Measurements from ENCODE around the gene PTPRC.

The PTPRC gene

DNA sequence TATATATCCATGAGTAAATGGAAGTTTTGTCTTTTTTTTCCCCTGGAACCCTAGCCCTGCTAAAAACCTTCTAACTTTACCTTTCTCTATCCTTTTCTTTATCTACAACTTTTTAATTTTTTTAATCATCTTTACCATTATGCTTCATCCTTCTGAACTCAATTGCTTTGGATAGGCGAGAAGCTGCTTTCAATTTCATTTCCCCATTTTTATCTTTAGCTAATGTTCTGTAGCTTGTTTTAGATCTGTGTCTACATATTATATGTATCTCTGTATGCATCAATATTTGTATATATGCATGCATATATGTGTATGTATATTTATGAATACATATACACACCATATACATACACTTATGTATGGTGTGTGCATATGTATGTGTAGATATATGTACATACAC is 57.4 kb downstream of the PTPRC start:
- no peak for DNase-seq (ENCODE audit: extremely low spot score)
- CTCF ChIA-PET, result no interaction called here
- no peak for TF ChIP-seq L3MBTL2 (conservative IDR thresholded peaks at IDR 0.05)
- no peak for TF ChIP-seq CTBP1 (IDR thresholded peaks at IDR 0.05; ENCODE audit: borderline replicate concordance)
- TF ChIP-seq FOXM1 (IDR thresholded peaks at IDR 0.05; ENCODE audit: borderline replicate concordance), result no peak
- TF ChIP-seq FOXA1 (IDR thresholded peaks at IDR 0.05), result no peak
- TF ChIP-seq SUZ12 (IDR thresholded peaks at IDR 0.05), result no peak
- TF ChIP-seq HDGF (IDR thresholded peaks at IDR 0.05; ENCODE audit: borderline replicate concordance), result no peak
- TF ChIP-seq, protein P1, sequence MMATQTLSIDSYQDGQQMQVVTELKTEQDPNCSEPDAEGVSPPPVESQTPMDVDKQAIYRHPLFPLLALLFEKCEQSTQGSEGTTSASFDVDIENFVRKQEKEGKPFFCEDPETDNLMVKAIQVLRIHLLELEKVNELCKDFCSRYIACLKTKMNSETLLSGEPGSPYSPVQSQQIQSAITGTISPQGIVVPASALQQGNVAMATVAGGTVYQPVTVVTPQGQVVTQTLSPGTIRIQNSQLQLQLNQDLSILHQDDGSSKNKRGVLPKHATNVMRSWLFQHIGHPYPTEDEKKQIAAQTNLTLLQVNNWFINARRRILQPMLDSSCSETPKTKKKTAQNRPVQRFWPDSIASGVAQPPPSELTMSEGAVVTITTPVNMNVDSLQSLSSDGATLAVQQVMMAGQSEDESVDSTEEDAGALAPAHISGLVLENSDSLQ (IDR thresholded peaks at IDR 0.05), result no peak
- no peak for TF ChIP-seq ZNF384 (IDR thresholded peaks at IDR 0.05)
- TF ChIP-seq ARNT (IDR thresholded peaks at IDR 0.05), result no peak
- TF ChIP-seq FOXK2 (IDR thresholded peaks at IDR 0.05), result no peak
- no peak for TF ChIP-seq BHLHE40 (IDR thresholded peaks at IDR 0.05; ENCODE audit: borderline replicate concordance)
- TF ChIP-seq NFRKB (IDR thresholded peaks at IDR 0.05), result no peak
- no peak for TF ChIP-seq SP1 (IDR thresholded peaks at IDR 0.05)
- TF ChIP-seq LEF1 (IDR thresholded peaks at IDR 0.05; ENCODE audit: borderline replicate concordance), result no peak
- no peak for TF ChIP-seq TARDBP (IDR thresholded peaks at IDR 0.05)
- POLR2A ChIA-PET, result no interaction called here

DNA sequence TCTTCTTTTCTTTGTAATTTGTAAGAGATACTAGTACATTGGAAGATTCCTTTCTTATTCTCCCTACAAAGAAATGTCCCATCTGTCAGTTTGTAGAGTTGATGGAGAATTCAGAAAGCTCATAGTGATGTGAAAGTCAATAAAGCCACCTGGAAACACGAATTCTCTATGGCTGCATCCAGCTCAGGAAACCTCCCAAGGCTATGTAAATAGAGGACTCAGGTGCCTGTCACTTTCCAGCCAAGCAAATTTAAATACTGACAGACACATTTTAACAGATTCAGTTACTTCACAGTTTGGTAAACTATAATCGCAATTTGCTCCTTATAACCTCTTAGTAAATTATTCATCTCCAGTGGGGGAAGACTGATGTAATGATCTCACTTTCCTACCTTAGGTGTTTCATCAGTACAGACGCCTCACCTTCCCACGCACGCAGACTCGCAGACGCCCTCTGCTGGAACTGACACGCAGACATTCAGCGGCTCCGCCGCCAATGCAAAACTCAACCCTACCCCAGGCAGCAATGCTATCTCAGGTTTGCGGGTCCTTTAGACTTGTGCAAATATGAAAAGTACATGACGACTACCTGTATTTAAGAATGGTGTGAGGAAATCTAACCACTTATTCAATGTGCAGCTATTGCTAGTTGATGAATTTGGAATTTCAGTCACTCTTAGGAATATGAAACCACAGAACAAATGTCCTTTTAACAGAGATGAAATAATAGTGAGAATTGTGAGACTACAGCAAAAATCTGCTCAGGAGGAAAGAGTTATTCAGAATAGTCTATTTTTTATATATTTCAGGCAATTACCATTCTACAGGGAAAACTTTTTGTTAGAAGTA is 60.6 kb downstream of the PTPRC start:
- POLR2A ChIA-PET, result no interaction called here
- CTCF ChIA-PET, result interaction anchor here (0.8 kb wide), 1 partner anchor 1371 kb away, joined by 3 read pairs; no protein-coding TSS in a partner anchor
- DNase-seq (ENCODE audit: extremely low spot score), result peak; percentile 77
- TF ChIP-seq L3MBTL2 (conservative IDR thresholded peaks at IDR 0.05) (no peak), LEF1 (IDR thresholded peaks at IDR 0.05; ENCODE audit: borderline replicate concordance) (no peak), ELF4 (IDR thresholded peaks at IDR 0.05) (no peak), FOXM1 (IDR thresholded peaks at IDR 0.05; ENCODE audit: borderline replicate concordance) (no peak), FOXK2 (IDR thresholded peaks at IDR 0.05) (no peak), SUZ12 (IDR thresholded peaks at IDR 0.05) (no peak), TARDBP (IDR thresholded peaks at IDR 0.05) (no peak), NFRKB (IDR thresholded peaks at IDR 0.05) (no peak), CTBP1 (IDR thresholded peaks at IDR 0.05; ENCODE audit: borderline replicate concordance) (no peak)

DNA sequence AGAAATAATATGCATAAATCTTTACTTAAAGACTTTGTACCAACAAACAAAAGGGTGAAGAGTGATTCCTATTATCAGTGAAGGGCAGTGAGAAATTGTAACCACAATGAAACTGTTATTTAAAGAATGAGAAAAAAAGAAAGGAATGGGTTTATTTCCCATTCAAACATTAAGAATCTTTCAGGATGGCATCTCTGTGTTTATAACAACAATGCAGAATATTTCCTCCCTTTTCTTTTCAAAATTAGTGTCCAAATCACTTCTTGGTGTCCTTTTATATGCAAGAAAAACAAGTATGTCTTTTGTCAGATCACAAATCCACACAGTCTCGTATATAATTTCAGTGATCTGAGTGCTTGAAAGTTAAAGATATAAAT is 61.2 kb downstream of the PTPRC start:
- TF ChIP-seq, protein P1 (IDR thresholded peaks at IDR 0.05), result no peak
- TF ChIP-seq FOXK2 (IDR thresholded peaks at IDR 0.05) (no peak), LEF1 (IDR thresholded peaks at IDR 0.05; ENCODE audit: borderline replicate concordance) (no peak), L3MBTL2 (conservative IDR thresholded peaks at IDR 0.05) (no peak), FOXA1 (IDR thresholded peaks at IDR 0.05) (no peak), CTBP1 (IDR thresholded peaks at IDR 0.05; ENCODE audit: borderline replicate concordance) (no peak), NFRKB (IDR thresholded peaks at IDR 0.05) (no peak), TARDBP (IDR thresholded peaks at IDR 0.05) (no peak), FOXM1 (IDR thresholded peaks at IDR 0.05; ENCODE audit: borderline replicate concordance) (no peak), SP1 (IDR thresholded peaks at IDR 0.05) (no peak), ZNF384 (IDR thresholded peaks at IDR 0.05) (no peak), BHLHE40 (IDR thresholded peaks at IDR 0.05; ENCODE audit: borderline replicate concordance) (no peak), ARNT (IDR thresholded peaks at IDR 0.05) (no peak), ELF4 (IDR thresholded peaks at IDR 0.05) (no peak), SUZ12 (IDR thresholded peaks at IDR 0.05) (no peak)
- CTCF ChIA-PET, result interaction anchor here (0.6 kb wide), 1 partner anchor 1344 kb away, joined by 3 read pairs; no protein-coding TSS in a partner anchor
- POLR2A ChIA-PET, result no interaction called here
- no peak for DNase-seq (ENCODE audit: extremely low spot score)

DNA sequence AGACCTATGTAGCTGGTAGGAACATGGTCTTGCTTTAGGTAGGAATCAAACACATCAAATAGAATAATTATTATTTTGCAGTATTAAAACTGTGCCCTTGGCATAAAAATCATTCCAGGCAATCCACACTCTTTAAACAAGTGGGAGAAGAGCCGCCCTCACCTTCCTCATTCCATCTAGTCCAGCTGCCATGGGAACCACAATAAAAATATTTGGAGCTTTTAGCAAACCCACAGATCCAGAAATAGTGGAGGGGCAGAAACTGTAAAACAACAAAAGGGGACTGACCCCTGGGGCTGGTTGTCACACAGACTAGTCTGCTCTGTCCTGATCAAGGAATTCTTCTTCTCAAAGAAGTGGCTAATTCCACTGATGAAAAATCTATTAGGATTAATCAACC is 61.6 kb downstream of the PTPRC start:
- ChIA-PET CTCF (interaction anchor here (0.6 to 0.9 kb wide), 2 partner anchors 9 to 1344 kb away, joined by 3 read pairs; no protein-coding TSS in a partner anchor), POLR2A (no interaction called here)
- TF ChIP-seq ARNT (IDR thresholded peaks at IDR 0.05), result no peak
- TF ChIP-seq ELF4 (IDR thresholded peaks at IDR 0.05), result no peak
- no peak for DNase-seq (ENCODE audit: extremely low spot score)

DNA sequence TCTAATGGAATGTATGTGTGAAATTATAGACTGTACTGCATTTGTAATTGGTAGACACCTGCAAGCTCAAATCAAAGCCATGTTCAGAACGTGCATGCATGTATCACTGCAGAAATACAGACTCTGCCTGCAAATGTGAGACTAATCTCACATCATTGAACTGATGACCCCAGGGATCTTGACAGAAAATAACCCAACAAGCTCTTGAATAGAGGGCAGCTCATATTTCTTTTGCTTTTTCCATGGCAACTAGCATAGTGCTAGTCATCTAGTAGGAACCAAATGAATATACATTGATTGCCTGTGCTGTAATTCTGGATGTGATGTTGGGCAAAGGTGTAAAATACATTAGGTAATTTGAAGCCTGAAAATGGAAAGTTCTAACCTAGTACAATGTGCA is 62.4 kb downstream of the PTPRC start:
- POLR2A ChIA-PET, result no interaction called here

More for the DNA sequence above, 62.4 kb downstream of the PTPRC start:
- CTCF ChIA-PET, result interaction anchor here (0.9 kb wide), 1 partner anchor 10 kb away, joined by 3 read pairs; no protein-coding TSS in a partner anchor
- TF ChIP-seq HDGF (IDR thresholded peaks at IDR 0.05; ENCODE audit: borderline replicate concordance) (no peak), FOXA1 (IDR thresholded peaks at IDR 0.05) (no peak), L3MBTL2 (conservative IDR thresholded peaks at IDR 0.05) (no peak), BHLHE40 (IDR thresholded peaks at IDR 0.05; ENCODE audit: borderline replicate concordance) (no peak), ELF4 (IDR thresholded peaks at IDR 0.05) (no peak), FOXM1 (IDR thresholded peaks at IDR 0.05; ENCODE audit: borderline replicate concordance) (no peak), SP1 (IDR thresholded peaks at IDR 0.05) (no peak), SUZ12 (IDR thresholded peaks at IDR 0.05) (no peak), TARDBP (IDR thresholded peaks at IDR 0.05) (no peak), CTBP1 (IDR thresholded peaks at IDR 0.05; ENCODE audit: borderline replicate concordance) (no peak), NFRKB (IDR thresholded peaks at IDR 0.05) (no peak), ZNF384 (IDR thresholded peaks at IDR 0.05) (no peak), ARNT (IDR thresholded peaks at IDR 0.05) (no peak), LEF1 (IDR thresholded peaks at IDR 0.05; ENCODE audit: borderline replicate concordance) (no peak), FOXK2 (IDR thresholded peaks at IDR 0.05) (no peak)
- TF ChIP-seq, protein P1 (IDR thresholded peaks at IDR 0.05), result no peak
- DNase-seq (ENCODE audit: extremely low spot score), result no peak

All from HEK293T (cell line).